HCEC 1CT (cell line): ENCODE data around the gene CTLA4.

Experiments used
- DNase-seq: peaks from one replicate; pipeline ENCODE4 v3.0.0-alpha.2; 2017

The CTLA4 gene

GRCh38 chr2:203867561-203868200, at the start of gene CTLA4:
Gene CTLA4, plus strand, starts transcription at chr2:203867771. Its CDS starts 172 bp downstream, at chr2:203867943.
- no peak for DNase-seq

DNA sequence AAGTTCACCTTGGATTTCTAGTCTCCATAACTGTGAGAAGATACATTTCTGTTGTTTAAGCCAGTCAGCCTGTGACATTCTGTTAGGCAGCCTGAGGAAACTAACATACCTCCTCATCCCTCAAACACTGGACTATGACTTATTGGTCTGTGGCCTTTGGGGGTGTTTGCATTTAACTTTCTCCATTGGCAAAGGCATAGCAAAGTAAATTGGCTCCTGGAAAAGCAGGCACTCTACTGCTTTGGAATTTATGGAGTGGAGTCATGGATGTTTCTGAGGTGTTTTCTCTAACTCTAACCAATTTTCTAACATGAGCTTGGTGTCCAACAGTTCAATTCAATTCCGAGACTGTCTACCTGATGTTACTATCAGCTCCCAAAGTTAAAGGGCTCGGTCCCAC, 48.9 kb upstream of the CTLA4 start:
- no peak for DNase-seq

GRCh38 chr2:203819434-203820133, 48.0 kb upstream of the CTLA4 start:
- no peak for DNase-seq

DNA sequence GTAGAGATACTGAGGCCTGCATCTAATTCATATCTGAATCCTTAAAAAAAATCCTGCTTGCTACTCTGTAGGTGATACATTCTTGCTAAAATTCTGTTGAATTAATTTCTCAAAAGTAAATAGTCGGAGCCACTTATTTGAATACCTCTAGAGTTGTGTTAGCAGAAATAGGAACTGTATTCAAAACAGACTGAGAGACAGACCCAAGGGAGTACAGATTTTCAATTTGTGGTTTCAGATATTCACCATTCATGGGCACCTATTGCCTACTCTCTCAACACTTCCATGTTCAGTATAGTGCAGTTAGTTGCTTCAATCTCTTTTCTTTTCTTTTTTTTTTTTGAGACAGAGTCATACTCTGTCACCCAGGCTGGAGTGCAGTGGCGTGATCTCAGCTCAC, 46.6 kb upstream of the CTLA4 start:
- no peak for DNase-seq

GRCh38 chr2:203822240-203822639, 45.3 kb upstream of the CTLA4 start:
- DNase-seq = no peak

DNA sequence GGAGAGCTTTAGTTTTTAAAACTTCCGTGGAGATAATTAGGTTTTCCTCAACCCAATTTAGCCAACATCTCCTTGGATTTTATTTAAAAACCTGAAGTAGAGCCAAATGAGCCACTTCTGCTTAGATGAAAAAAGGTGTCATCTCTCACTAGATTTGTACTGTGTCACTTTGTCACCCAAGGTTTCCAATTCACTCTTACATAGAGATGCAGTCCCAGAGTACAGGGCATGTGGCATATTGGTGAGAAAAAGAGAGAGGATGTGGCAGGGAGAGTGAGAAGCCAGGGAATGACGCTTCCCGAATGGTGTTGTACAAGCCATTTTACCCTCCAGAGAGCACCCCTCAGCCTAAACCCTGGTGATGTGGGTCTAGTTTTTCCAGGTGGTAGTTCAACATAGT, 44.4 kb upstream of the CTLA4 start:
- DNase-seq = no peak

GRCh38 chr2:203824057-203824456, 43.5 kb upstream of the CTLA4 start:
- DNase-seq = no peak

- no peak for DNase-seq
Measured at GRCh38 chr2:203824603-203825002, 43.0 kb upstream of the CTLA4 start.

DNA sequence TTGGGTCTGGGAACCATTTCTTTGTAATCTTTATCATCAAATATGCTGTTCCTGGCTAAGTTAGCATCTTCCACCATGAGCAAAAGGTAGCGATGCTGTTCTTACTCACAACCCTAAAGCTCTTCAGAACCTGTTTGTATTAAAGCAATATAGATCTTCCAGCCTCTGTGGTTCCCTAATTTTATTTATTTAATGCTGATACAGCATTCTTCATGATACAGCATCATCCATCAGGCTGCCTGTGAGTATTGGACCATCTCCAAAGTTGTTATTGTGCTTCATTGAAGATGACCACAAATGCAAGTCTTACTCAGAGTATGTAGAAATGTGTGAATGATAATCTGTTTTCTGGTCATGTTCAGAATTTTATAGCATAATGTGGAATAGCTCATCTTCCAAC, 40.9 kb upstream of the CTLA4 start:
- DNase-seq = no peak

DNA sequence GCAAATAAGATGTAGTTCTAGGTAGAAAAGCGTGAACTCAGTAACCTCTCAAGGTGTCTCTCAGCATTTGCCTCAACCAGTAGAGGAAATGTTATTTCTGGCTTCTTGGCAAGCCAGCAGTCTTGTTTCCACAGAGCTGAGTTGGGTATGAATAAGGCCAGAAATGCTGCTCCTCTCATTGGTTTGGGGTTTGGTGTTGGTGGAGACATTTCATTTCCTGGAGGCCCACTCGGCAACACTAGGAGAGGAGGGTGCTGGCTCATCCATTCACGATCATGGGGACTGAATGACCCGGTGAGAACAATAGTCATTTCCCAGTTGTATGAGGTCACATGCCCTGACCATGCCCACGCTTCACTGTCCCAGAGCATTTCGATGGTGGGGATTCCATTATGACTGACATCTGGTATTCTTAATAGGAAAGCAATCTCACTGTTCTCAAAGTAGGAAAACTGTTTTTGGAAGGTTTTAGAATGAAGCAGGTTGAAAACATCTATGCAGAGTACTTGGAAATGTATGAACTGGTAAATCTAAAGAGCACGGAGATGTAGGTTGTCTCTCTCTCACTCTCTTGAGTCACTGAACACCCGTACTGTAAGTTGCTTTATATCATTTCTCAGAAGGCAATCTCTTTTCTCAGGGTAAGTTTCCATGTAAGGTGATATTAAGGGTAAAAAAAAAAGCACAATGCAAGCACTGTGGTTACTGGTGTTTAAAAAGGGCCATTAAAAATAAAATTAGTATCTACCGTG, 37.1 kb upstream of the CTLA4 start:
- DNase-seq = no peak

- DNase-seq = no peak
Measured at GRCh38 chr2:203835420-203835819, 32.2 kb upstream of the CTLA4 start.

DNA sequence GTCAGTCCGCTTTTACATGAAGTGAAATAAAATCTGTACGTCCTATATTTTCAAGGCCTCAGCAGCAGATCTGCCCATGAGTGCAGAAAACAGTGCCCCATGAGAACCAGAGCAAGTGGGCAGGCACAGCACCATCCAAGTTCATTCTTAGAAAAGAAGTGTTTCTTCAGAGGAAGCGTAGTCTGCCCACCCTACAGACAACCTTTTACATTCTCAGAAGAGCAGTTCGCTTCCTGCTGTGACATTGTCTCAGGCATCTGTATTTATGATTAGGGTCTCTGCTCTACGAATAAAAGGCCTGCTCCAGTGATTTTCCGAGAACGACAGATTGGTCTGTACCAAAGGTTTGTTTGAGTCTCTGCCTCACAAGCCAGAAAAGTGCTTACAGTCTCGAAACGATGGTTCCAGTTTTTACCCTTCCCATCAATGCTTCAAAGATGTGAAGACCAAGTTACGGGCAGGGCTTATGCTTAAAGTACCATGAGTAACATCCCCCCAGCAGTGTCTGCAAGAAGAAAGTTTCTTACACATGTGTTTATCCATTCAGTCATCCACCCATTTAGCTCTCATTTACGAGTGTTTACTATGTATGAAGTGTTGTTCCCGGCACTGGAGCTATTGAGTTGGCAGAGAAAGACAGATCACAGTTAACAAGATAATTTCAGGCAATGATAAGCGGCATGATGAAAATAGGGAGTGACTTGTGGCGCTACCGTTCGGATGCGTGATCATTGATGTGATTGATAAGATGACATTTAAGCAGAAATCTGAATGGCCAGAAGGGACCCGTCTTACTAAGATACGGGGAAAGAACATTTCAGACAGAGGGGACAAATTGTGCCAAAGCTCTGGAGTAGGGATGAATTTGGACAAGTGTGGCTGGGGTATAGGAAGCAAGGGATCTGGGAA, 31.4 kb upstream of the CTLA4 start:
- no peak for DNase-seq

GRCh38 chr2:203840655-203841205, 26.8 kb upstream of the CTLA4 start:
- no peak for DNase-seq

DNA sequence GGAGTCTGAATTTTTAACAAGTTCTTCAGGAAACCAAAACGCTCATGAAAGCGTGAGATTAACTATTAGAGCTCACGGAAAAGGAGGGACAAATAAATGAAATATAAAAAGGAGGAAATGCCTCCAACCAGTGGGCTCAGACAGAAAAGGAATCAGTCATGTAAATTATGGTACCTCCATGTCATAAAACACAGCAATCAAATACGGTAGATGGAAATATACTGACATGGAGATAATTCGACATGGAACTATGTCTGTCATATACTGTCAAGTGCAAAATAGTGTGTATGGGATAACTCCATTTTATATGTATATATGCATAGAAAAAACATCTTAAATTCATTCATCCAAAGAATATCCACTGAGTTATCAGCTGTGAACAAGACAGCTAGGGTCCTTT, 25.9 kb upstream of the CTLA4 start:
- no peak for DNase-seq

DNA sequence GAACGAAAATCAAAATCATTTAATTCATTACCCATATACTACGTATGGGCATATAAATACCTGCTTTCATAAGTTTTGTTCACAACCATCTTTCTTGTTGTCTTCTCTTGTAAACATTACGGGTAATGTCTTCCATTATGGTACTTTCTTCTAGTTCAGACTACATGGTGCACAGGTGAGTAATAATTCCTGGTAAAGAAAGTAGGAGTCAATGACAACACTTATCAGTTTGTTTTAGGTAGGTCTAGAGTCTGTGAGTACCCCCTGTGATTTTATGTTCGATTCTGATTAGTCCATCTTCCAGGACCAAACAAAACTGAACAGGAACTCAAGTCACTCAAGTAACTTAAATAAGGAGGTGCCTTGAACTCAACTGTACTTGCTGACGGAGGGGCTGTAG, 25.2 kb upstream of the CTLA4 start:
- no peak for DNase-seq

DNA sequence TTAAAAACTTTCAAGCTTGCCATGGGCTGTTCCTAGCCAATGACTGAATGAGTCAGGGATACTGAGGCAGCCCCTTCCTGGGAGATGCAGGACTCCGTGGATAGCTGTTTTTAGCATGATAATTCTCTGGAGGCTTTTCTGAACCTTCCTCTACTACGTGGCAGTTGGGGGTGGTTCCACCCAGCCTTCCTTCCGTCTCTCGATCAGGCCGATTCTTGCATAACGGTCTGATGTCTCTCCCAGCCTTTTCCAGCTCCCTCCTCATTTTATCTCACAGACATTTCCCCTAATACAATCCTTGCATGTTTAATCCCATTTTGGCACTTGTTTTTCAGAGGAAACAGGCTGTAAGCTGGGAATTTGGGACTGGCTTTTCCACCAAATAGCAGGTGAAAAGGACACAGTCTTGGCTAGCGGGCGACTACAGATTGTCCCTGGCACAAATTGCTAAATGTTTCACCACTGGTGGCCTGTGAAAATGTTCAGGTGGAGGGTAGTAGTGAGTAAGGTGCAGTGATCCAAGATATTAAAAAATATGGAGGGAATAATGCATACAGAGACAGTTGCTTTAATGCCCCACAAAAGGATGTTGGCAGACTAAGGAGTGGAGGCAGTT, 21.0 kb upstream of the CTLA4 start:
- DNase-seq = no peak

GRCh38 chr2:203849010-203849409, 18.6 kb upstream of the CTLA4 start:
- no peak for DNase-seq

GRCh38 chr2:203852760-203853159, 14.8 kb upstream of the CTLA4 start:
- no peak for DNase-seq

- DNase-seq = no peak
Measured at GRCh38 chr2:203853271-203853670, 14.3 kb upstream of the CTLA4 start.

- no peak for DNase-seq
Measured at GRCh38 chr2:203853722-203854121, 13.8 kb upstream of the CTLA4 start.

GRCh38 chr2:203855274-203855673, 12.3 kb upstream of the CTLA4 start:
- DNase-seq = no peak

DNA sequence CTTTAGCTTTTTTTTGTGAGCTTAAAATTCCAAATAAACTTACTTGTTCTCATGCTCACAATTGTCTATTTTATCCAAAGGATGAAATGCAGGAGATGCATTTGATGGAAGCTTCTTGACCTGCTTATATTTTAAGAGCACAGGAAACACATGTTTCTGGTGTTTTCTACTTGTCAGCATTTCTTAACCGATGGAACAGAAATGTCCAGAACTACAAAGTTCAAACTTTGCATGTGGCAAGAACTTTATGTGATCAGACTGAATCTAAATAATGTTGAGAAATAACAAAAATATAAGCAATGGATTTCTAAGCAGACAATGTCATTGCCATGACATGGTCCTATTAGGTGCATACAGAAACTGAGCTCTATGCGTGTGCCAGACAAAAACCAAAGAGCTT, 9.9 kb upstream of the CTLA4 start:
- no peak for DNase-seq
